Suppressor macrophage (primary cell): ENCODE data around the gene SLC36A1.

ENCODE experiments used
- DNase-seq, 4 experiments: peaks; one replicate each; pipeline ENCODE4 v3.0.0-alpha.2; 2020 to 2022

The SLC36A1 gene

GRCh38 chr5:151451626-151452520 is 4.5 kb downstream of the SLC36A1 start:
- DNase-seq, result peak; percentile 35 to 62 (median 50)

GRCh38 chr5:151454166-151454565 is 6.8 kb downstream of the SLC36A1 start:
- DNase-seq, result no peak

- DNase-seq, result no peak
Measured at GRCh38 chr5:151454889-151455288, 7.5 kb downstream of the SLC36A1 start.

- peak in 1 of 4 experiments; percentile 25 for DNase-seq
Measured at GRCh38 chr5:151456321-151456940, 9.0 kb downstream of the SLC36A1 start.

GRCh38 chr5:151458314-151458713 is 10.9 kb downstream of the SLC36A1 start:
- no peak for DNase-seq

- no peak for DNase-seq
Measured at GRCh38 chr5:151459680-151460324, 12.4 kb downstream of the SLC36A1 start.

- no peak for DNase-seq
Measured at GRCh38 chr5:151461312-151461711, 13.9 kb downstream of the SLC36A1 start.

- DNase-seq, result no peak
Measured at GRCh38 chr5:151463137-151464029, 16.0 kb downstream of the SLC36A1 start.

GRCh38 chr5:151464101-151464500 is 16.7 kb downstream of the SLC36A1 start:
- no peak for DNase-seq

GRCh38 chr5:151465476-151465875 is 18.1 kb downstream of the SLC36A1 start:
- no peak for DNase-seq

GRCh38 chr5:151467576-151467975 is 20.2 kb downstream of the SLC36A1 start:
- no peak for DNase-seq

- DNase-seq, result no peak
Measured at GRCh38 chr5:151469386-151469785, 22.0 kb downstream of the SLC36A1 start.

GRCh38 chr5:151469992-151470391 is 22.6 kb downstream of the SLC36A1 start:
- DNase-seq, result no peak

GRCh38 chr5:151470439-151470838 is 23.0 kb downstream of the SLC36A1 start:
- DNase-seq, result peak; percentile 62 to 80 (median 73)

GRCh38 chr5:151471276-151471675 is 23.9 kb downstream of the SLC36A1 start:
- no peak for DNase-seq

- DNase-seq, result no peak
Measured at GRCh38 chr5:151474799-151475198, 27.4 kb downstream of the SLC36A1 start.

- DNase-seq, result no peak
Measured at GRCh38 chr5:151475388-151475787, 28.0 kb downstream of the SLC36A1 start.

GRCh38 chr5:151476016-151476415 is 28.6 kb downstream of the SLC36A1 start:
- DNase-seq, result no peak

GRCh38 chr5:151477101-151477500 is 29.7 kb downstream of the SLC36A1 start:
- peak; percentile 16 to 60 (median 46) for DNase-seq

- DNase-seq, result peak; percentile 68 to 86 (median 84)
Measured at GRCh38 chr5:151480384-151481293, 33.2 kb downstream of the SLC36A1 start.

GRCh38 chr5:151483176-151483575 is 35.8 kb downstream of the SLC36A1 start:
- DNase-seq, result peak; percentile 88 to 99 (median 95)
